GM15510 (cell line): ENCODE measurements around the gene TBRG4.

Experiments used
- POLR2A ChIP-seq: IDR thresholded peaks from 3 replicates; pipeline ENCODE4 v1.6.1; 2011; ENCODE audit warnings: borderline replicate concordance; ENCODE audit not compliant: insufficient read length; ENCODE audit errors: extremely low read depth

TBRG4 gene

GRCh38 chr7:45108863-45109262, 2.6 kb downstream of the TBRG4 start:
- TF ChIP-seq POLR2A, result no peak

- no peak for TF ChIP-seq POLR2A
These were observed 4.1 kb downstream of the TBRG4 start for GRCh38 chr7:45107356-45107755.

GRCh38 chr7:45106820-45107219, 4.7 kb downstream of the TBRG4 start:
- TF ChIP-seq POLR2A, result no peak

DNA sequence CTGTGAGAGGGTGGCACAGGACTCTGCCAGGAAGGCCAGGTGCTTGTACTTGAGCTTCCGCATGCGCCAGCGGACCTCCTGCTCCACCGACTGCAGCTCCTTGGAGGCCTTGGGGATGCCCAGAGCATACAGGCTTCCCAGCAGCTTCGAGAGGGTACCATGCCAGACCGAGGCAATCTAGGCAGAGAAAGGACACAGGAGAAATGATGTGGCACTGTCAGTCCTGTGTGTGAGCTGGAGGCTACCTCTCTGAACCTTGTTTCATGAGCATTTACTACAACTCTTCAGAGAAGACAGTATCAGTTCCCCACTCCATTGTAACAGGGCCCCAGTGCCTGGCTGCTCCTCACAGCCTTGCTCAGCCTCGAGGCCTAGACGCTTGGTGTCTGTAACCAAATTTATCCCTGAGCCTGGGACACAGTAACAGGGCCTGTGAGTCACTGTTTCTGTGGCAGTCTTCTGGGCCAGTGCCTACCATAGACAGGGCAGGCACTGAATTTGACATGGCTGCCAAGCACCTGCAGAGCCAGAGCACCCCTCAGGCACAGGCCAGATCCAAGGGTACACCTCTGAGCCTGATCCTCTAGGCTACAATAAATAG, 5.8 kb downstream of the TBRG4 start:
- no peak for TF ChIP-seq POLR2A

DNA sequence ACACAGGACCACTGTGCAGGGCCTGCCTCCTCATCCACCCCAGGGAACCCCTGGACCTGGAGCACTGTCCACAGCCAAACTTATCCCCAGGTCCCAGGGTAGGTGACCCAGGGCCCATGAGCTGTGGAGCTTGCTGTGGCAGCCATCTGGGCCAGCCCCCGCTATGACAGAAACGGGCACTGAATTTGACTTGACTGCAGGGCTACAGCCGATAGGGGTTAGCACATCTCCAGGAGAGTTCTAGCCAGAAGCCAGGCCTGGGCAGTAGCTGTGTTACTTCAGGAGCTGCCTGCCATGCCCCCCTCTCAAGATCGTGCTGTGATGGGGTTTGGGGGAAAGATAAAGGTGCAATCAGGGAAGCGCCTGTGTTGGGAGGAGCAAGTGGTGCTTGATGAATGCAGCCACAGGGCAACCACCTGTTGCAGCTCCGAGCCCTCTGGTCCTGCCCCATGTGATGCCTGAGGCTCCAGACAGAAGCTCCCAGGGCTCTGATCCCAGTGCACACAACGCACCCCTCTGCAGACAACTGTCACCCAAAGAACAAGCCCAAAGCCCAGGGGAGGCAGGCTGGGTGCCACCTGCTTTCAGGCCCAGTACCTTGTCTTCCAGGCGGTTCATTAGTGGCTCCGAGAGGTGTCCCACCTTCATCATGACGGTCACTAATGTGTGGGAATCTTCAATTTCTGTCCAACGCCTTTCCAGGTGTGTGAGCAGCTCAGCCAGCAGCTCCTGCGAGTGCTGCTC, 6.5 kb downstream of the TBRG4 start:
- TF ChIP-seq POLR2A, result no peak

GRCh38 chr7:45103958-45104843, 7.3 kb downstream of the TBRG4 start:
- no peak for TF ChIP-seq POLR2A

- no peak for TF ChIP-seq POLR2A
These were observed 8.4 kb downstream of the TBRG4 start for GRCh38 chr7:45102785-45103712.

GRCh38 chr7:45101748-45102147, 9.7 kb downstream of the TBRG4 start:
- TF ChIP-seq POLR2A, result no peak

DNA sequence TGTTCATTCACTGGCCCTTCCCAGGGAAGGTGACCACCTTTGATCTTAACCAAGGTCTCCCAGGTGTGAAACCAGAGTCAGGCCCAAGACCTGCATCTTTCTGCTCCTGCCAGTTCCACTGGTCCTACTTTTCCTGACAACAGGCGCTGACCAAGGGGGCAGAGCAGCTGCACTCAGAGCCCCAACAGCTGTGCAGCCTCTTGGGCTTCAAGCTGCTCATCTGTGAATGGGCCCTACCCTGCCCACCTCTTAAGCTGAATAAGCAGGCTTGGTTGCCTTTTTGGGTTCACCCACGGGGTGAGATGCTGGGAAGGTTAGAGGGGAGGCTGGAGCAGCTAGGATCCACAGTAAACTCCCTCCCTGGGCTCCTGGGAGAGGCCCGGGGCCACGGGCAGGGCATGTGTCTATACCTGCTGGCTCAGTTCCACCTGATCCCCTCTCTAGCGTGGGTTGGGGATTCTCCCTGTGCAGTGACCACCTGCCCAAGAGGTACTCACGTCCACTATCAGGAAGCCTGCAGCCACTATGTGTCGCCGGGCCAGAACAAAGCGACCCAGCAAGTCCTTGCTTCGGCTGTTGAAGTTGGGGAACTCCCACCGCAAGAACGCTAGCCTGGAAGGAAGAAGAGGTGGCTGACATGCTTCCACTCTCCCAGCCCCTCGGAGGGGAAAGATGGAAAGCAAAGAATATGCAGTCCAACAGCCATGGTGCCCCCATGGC, 10.6 kb downstream of the TBRG4 start:
- TF ChIP-seq POLR2A, result no peak

- no peak for TF ChIP-seq POLR2A
These were observed 11.4 kb downstream of the TBRG4 start for GRCh38 chr7:45099891-45100760.

DNA sequence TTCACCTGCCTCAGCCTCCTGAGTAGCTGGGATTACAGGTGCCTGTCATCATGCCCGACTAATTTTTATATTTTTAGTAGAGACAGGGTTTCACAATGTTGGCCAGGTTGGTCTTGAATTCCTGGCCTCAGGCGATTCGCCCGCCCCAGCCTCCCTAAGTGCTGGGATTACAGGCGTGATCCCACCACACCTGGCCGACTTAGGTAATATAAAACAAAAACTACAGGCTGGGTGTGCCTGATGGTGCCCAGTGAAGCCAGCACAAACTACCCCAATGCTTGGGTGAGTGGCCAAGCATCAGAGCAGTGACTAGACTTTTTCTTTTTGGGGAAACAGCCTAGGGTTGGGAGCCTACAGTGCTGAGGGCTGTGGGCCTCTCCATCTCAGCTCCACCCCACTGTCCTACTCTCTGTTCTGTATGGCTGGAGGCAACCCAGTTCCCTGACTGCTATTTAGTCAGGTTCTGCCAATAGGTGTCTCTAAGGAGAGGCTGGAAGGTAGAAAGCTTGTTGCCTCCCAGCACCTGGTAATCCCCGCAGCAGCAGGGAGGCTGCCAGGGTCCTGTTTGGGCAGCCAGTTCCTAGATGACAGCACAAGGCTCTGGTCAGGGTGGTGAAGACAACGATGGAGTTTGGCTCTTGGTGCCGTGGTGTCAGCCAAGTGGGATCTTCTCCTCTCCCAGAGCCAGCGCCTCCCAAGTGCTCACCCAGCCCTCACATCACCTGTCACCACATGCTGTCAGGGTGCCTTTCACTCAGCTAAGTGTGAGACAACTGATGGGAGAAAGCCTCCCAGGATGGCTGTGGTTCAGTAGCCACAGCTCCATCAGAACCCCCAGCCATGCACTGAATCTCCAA, 12.3 kb downstream of the TBRG4 start:
- TF ChIP-seq POLR2A, result no peak

- TF ChIP-seq POLR2A, result no peak
These were observed 18.6 kb downstream of the TBRG4 start for GRCh38 chr7:45092931-45093235.
